AG09309 (cell line): Measurements from ENCODE around the gene PAPPA2.
"Not testable (repeated sequence)": the region's sequence is repeated elsewhere in the genome, so short reads cannot be mapped to it uniquely, and the experiment has no call there.

Experiments
- DNase-seq: peaks from one replicate; pipeline ENCODE4 v3.0.0-alpha.2; 2010; ENCODE audit warnings: low read depth
- H3K4me3 ChIP-seq: 2 replicates; pipeline ENCODE4 v1.5.1; 2011; ENCODE audit warnings: mild to moderate bottlenecking, low read depth, low read length, moderate library complexity; ENCODE audit not compliant: control insufficient read depth
- CTCF ChIP-seq: IDR thresholded peaks from 2 replicates; pipeline ENCODE4 v1.5.1; 2011; ENCODE audit warnings: mild to moderate bottlenecking, low read depth, low read length, inconsistent platforms; ENCODE audit not compliant: insufficient read depth, control insufficient read depth; ENCODE audit errors: missing control alignments

PAPPA2 gene

DNA sequence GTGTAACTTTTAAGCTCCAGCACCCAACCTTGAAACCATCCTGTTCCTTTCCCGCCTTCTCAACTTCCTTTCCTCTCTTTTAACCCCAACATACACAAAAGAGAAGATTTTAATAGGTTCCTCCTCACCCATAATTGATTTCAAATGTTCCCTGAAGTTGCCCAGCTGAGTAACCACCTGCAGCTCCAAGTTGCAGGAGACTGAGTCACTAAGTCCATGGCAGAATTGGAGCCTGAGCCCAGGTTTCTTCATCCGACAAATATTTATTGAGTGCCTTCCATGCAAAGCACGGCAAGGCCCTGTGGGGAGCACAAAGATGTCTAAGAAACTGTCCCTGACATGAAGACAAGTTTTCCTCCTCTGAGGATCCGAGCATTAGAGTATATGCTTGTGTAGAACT, 97.7 kb downstream of the PAPPA2 start:
- TF ChIP-seq CTCF, result no peak
- peak; percentile 67 for DNase-seq
- H3K4me3 ChIP-seq, result no peak overlapping the region

- not testable (repeated sequence) for DNase-seq, H3K4me3 ChIP-seq
Measured at GRCh38 chr1:176561761-176562160, 98.8 kb downstream of the PAPPA2 start.

DNA sequence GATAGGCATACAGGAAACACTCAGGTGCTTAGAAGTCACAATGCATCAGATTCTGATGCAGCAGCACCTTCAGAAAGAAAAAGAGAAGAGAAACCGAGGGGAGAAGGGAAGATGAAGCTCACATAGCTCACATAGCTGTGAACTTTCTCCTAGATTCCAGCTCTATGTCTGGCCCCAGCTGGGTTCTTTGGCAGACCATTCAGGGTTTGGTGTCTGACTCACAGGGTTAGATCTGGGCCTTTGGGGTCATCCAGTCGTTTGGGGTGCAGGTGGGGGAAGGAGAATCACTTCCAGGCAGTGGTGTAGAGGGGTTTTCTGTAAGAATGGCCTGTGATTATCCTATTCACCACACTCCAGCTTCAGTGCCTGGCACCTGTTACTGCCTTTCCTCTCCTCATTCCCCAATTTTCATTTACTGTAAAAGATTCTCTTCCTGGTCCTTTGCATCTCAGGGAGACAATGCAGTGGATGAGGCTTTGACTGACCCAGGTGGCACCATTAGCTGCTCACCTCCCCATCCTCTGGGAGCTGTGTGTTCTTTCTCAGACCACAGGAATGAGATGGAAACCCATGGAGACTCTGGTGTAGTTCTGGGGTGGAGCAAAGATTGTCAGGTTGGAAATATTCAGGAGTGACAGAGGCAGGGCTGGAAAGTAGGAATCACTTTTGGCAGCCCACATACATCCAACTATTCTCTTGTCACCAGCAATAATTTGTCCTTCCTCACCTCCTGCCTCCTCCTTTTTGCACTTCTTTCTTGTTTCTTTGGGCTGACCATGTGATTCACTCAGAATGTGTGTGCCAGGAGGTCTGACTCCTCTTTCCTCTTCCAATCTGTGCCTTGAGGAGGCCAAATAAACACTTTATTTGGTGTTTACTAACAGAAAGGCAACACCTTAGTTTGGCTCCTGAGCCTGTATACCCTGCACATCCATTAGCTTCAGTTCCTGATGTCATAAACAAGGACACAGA, 103.3 kb downstream of the PAPPA2 start:
- no peak for TF ChIP-seq CTCF
- H3K4me3 ChIP-seq, result no peak overlapping the region
- DNase-seq, result no peak

DNA sequence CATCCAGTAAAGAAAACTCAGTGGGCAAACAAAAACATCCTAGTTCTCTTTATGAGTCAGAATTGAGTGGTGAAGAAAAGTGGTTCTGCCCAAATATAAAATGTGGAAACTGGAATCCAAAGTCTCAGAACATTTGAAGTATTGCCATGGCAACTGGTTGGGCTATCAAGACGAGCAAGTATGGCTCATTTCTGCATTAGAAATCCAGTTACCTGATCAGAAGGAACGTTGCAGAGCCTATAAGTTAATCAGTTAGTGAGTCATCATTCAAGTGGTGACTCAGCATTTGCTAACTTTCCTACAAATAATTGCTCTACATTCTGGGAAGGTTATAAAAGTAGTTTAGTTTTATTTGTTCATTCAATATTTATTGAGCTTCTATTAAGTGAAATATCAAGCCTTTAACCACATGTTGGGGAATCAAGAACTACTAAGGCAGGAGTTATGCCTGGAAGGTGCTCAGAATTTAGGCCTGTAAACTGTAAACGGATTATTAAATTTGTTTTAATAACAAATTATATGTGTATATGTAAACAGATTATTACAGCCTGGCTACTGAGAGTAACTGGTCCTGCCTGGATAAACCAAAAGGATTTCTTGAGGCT, 104.3 kb downstream of the PAPPA2 start:
- TF ChIP-seq CTCF, result no peak
- DNase-seq, result peak; percentile 21
- H3K4me3 ChIP-seq, result no peak overlapping the region

DNA sequence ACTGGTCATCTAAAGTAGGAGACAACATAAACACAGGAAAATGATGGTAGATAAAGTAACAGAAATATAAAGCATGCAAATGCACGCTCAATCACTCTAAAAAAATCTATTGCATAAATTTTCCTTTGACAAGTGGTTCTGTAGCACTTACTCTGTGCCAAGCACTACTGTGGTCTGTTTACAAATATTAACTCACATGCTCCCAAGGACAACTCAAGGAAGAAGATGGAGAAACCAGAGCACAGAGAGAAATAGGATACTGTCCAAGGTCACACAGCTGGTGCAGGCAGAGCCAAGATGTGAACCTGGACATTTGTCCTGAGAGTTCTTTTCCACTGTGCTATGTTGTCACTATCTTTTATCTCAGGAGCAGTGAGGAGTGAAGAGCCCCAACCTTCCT, 105.2 kb downstream of the PAPPA2 start:
- no peak overlapping the region for H3K4me3 ChIP-seq
- TF ChIP-seq CTCF, result no peak
- DNase-seq, result no peak

GRCh38 chr1:176574756-176575155, 111.8 kb downstream of the PAPPA2 start:
- no peak for DNase-seq
- no peak for TF ChIP-seq CTCF
- no peak overlapping the region for H3K4me3 ChIP-seq

DNA sequence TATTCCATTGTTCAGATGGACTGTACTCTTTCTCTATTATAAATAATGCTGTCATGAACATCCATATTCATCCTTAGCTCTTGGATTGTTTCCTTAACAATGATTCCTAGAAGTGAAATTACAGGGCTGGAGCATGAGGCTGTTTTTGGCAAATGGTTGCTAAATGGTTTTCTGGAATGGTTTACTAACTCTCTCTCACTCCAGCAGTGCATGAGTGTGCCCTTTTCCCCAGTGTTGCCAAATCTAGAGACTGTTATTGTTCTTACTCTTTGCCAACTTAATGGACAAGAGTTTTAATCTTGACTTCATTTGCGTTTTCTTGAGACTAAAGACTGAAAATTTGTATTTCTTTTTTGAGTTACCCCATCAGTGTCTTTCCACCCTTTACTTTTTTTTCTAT, 113.0 kb downstream of the PAPPA2 start:
- H3K4me3 ChIP-seq, result no peak overlapping the region
- no peak for TF ChIP-seq CTCF
- DNase-seq, result no peak
